HG03432 (cell line): Measurements from ENCODE around the gene DENND1B.

Source experiments
- ATAC-seq: cut with Tn5 transposase; IDR thresholded peaks from one replicate; pipeline ENCODE4 v1.9.1; 2021; ENCODE audit warnings: mild to moderate bottlenecking, moderate library complexity; ENCODE audit not compliant: unreplicated experiment

DENND1B gene

DNA sequence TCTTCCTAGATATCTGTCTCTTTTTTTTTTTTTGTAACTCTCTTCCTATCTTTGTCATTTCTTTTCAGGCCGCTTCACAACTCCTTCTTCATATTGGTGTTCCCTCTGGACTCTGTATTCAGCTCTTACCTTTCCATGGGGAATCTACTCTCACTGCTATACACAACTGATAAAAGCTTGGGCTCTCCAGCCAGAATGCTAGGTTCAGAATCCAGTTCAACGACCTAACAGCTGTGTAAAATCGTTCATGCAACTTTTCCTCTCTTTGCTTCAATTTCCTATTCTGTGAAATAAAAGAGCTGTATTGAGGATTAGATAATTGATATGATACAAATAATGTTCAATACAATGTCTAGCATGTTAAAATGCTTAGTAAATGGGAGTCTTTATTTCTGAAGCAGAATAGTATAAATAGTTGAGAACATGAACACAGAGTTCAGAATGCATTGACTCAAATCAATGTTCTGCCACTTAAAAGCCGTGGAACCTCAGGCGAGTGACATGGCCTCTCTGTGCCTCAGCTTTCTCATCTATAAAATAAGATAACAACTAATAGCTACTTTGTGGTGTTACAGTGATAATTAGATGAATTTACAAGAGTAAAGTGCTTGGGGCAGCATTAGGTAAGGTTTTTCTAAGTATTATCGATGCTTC lies 88.5 kb downstream of the DENND1B start:
- no peak for ATAC-seq

DNA sequence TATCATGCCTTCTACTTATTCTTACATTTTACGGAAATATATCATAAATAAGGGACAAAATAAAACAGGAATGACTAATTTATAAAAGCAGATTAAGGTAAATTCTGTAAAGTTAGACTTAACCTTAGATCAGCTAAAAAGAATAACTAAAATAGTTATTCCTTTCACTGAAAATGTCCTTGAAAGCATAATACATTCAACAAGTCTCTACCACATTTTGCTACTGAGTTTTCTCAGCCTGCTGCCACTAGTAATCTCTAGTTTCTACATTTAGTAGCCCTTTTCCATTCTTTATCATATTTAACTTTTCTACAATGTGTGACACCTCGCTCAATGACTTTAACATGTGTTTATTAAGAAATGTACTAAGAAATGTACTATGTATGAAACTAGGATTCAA lies 89.0 kb downstream of the DENND1B start:
- no peak for ATAC-seq

DNA sequence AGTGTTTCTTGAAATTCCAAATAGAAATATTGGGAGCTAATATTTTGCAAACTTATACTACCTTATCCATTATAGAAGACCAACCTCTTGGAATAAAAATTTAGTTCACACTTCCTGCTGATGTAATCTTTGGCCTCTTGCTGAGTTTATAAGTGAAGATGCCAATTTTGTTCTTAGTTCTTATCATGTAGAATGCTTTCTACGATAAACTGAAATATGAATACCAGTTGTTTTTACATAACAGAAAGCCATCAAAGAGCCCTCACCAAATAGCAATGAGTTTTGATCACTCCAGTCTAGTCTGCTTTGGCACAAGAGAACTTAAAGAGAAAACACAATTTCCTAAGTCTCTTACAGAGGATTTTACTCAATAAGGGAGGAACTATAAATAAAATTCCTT lies 89.5 kb downstream of the DENND1B start:
- ATAC-seq = no peak

DNA sequence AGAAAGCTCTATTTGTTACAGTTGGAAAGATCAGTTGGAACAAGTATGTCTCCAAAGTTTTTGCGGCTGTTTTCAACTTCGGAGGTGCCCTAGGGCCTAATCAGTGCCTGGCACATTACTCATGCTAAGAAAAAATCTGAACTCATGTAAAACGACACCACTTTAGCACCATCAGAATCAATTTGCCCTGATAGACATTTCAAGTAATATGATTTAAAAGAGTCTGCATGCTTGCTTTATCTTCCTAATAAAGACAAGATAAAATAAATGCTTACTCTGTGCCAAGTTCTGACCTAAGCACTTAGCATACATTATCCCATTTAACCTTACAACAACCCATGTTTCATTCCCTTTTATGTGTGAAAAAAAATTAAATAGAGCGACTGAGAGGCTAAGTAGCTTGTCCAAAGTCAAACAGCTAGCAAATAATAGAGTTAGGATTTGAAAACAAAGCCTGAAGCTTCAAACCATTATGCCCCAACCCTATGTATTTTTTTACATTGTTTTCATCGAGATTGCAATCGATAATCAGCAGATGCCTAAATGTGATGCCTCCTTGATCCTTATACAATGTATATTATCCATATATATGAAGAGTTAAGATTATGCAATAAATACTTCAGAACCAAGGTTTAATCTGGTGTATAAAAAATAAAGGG lies 91.3 kb downstream of the DENND1B start:
- ATAC-seq = no peak

DNA sequence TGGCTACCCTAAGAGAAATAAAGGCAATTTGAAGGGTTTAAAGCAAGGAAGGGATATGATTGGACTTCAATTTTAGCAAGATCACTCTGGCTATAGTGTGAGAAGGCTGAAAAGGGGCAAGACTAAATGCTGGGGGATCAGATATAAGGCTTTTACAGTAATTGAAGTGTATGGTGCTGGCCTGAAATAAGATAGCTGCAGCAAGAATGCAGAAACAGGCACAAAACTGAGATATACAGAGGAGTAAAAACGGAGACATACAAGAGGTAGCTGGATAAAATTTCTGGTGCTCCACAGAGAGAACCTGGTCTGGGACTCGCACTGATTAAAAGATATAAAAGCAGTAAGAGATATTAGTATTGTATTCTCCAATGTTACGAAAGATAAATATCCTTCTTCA lies 92.0 kb downstream of the DENND1B start:
- ATAC-seq = no peak

DNA sequence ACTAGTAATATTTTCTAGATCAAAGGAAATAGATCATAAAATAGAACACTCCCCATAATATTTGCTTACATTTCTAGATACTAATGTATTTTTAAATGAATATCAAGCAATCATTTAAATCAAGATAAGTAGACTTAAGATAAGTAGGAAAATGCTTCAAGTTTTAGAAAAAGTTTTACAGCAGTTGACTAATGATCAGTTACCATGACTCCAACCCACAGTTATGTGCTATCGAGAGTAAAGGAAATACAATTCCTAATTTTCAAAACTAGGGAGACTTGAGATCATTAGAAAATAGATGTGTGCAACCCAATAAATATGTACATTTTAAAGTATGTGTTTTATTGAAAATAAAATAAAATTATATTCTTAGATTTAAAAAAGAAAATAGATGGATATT lies 95.0 kb downstream of the DENND1B start:
- no peak for ATAC-seq

DNA sequence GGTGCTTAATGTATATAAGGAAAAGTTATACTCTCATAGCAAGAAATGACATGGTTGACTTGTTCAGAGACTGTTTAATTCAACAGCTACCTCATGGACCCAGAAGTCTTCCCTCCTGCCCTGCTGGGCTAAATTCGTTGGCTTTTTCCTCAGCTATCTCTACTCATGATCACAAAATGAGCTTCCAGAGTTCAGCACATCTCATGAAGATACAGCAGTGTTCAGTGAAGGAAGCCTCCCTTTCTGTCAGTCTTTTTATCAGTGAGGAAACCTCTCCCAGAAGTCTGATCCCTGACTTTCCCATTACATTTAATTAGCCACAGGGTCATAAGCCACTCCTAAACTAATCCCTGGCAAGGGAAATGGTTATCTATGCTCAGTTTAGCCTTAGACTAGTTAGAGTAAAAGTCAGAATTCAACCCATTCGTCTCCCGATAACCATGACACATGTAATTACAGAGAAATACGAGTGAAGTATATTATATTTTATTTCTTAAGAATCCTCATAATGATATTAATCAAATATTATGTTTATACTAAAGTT lies 97.5 kb downstream of the DENND1B start:
- ATAC-seq = no peak

DNA sequence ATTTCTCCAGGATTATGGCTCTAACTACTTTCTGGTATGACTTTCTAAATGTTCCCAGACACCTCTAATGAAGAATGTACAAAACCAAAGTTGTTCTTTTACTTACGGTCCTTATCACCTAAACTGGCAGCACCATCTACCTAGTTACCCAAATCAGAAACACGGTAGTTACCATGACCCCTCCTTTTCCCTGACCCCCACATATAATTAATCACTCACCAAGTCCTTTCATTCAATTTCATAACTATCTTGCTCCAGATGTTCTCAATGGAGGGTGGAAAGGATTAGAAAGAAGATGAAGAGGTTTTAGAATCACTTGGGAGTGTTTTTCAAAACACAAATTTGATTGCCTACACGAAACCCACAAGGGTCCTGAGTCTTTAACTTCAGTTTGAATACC lies 98.0 kb downstream of the DENND1B start:
- ATAC-seq = no peak

DNA sequence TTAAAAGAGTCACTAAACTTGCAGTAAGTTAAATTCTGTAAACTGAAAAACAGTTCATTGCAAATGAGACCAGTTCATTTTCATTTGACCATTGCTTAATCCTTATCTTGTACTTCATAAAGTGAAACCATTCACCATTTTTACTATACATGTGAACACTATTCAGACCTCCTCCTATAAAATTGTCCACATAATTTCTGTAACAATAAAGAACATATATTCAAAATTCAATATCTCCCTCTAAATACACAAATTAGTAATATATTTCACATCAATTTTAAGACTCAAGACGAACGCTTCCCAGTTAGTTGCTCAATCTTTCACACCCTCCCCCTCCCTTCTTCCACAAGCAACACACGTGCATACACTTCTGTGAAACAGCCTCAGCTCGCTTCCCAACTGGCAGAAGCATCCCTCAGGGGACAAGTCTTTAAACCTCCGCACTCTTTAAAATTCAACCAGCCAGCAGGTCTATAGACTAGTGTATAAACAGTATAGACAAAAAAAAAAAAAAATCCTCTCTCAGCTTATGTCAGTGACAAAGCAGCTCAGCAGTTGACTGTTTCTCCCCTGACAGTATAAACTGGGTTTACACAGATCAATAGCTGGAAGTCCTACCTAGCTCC lies 99.6 kb downstream of the DENND1B start:
- no peak for ATAC-seq

DNA sequence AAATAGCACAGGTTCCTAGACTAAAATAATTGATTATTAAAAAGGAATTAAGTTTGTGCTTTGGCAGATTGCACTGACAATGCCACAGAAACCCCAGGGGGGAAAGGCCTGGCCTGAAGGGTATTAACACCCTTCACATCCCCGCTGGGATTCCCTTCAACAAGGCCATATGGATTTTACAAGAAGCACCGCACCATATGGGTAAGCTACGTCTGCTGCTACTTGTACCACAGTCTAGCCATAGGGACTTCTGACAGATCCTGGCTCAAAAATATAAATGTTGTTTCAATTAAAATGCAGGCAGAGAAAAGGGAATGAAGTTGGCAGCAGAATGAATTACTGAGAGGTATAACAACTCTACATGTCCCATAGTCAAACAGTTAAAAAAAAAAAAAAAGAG lies 101.0 kb downstream of the DENND1B start:
- ATAC-seq = no peak

DNA sequence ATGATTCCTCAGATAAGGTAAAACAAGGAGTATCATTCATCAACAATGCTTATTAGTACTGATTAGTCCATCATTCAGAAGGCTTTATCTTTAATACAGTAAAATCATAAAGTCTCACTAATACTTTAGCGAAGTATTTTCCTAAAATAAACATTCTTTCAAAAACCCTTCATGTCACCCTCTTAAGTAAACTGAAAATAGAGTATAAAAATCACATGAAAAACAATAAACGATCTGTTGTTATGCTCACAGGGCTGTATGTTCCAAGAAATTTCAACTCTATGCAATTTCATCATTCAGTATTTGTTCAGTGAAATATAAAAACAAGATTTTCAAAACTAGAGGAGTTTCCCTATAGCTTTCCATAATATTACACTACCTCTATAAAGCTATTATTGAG lies 102.0 kb downstream of the DENND1B start:
- ATAC-seq = no peak

DNA sequence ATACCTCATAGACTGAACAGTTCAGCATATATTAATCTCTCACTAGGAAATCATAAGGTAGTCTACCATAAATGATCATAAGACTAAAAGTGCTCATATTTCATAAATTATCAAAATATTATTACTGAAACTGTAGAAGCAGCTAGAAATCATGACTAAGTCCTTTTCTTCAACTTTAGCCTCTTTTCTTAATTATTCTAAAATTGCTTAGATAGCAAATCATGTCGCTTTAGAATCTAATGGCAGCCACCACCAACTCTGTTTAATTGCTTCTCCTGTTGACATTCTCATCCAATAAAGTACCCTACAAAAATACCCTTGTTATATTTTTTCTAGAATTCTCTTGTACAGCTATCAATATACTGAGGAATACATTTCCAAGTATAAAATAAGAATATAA lies 102.9 kb downstream of the DENND1B start:
- ATAC-seq = no peak

DNA sequence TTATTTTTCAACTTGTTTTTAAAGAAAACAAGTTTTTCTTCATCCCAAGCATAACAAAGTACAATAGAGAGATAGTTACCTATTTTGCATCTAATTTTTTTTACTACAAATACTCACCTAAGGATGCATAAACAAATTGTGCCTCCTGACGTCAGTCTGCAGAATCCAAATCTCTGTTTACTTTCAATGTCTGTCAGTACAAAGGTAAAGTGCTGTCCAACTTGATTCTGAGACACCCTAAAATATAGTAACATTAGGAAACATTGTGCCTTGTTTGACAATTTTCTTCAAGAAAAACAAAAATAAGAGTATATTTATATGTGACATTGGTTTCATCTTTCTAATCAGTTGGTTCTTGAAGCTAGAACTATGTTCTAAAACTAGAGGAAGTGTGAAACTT lies 103.4 kb downstream of the DENND1B start:
- ATAC-seq = no peak

DNA sequence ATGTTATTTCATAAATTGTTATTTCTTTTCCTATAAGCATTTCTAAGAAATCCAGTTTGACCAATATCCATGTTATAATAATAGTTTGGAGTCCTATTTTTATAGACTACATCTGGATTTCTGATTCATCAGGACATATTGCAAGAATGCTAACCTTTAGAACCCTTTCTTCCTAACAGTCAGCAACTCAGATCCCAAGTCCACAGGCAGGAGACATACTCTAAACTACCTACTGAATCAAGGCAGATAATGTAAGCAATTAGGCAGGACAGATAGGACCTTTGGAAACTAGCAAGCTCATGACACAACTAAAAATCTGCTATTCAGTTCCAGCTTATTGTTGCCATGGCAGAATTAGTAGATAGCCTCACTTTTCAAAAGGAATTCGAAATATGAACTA lies 104.1 kb downstream of the DENND1B start:
- ATAC-seq = no peak

DNA sequence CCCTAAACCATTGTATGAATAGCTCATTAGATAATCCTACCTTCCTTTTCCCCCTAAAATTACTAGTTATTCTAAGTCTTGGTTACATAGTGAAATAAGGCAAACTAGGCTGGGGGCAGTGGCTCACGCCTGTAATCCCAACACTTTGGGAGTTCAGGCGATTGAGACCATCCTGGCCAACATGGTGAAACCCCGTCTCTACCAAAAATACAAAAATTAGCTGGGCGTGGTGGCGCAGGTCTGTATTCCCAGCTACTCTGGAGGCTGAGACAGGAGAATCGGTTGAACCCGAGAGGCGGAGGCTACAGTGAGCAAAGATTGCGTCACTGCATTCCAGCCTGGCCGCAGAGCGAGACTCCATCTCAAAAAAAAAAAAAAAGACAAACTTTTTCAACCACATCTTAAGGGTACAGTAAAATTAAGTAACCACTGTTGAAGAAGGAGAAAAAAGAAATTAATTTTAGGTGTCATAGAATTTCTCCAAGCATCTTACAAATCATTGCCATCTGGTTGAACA lies 108.5 kb downstream of the DENND1B start:
- ATAC-seq = no peak

DNA sequence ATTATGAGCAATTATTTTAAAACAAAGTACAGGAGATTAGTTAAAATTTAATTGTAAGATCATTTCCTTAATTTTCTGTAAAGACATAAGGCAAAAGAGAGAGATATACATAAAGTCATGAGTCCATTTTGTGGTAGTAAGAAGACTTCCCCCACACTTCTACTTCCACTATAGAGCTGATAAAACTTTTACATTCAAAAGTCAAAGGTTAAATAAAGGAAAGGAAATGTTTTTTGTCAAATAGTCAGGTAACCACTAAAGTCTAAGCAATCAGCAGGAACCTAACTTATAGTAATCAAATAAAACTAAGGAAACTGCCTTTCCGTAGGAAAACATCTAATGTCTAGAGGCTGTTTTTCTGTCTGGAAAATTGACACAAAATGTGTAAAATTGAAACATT lies 110.9 kb downstream of the DENND1B start:
- ATAC-seq = no peak

DNA sequence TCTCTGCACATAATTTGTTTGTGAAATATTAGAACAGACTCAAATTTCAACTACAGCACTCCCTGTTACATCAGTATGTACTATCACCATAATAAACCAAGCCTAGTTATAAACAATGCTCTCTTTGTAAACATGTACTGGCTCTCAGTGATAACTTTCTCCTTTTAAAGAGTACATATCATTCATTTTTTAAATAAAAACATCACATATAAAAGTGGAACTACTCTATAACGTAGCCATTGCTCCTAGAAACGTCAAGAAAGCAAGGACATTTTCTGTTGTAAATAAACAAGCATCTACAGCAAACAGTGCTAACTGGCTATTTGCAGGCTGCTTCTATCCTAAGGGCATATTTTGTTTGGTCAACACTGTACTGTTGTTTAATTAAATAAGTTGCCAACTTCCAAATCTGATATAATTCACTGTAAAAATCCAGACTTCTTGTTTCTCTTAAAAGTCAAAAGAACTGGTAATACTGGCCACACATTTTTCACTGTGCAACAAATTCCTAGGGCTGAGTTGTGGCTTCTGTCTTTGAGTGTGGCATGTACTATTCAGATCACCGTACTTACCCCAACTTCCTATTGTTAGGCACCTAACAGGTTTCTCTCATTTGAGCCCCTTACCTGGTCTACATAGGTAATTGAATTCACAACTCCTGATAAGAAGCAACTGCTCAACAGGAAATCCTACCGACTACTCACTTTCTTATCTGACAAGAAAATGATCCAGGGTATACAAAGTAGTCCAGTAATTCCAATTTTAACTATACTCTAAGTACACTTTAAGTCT lies 111.9 kb downstream of the DENND1B start:
- no peak for ATAC-seq

DNA sequence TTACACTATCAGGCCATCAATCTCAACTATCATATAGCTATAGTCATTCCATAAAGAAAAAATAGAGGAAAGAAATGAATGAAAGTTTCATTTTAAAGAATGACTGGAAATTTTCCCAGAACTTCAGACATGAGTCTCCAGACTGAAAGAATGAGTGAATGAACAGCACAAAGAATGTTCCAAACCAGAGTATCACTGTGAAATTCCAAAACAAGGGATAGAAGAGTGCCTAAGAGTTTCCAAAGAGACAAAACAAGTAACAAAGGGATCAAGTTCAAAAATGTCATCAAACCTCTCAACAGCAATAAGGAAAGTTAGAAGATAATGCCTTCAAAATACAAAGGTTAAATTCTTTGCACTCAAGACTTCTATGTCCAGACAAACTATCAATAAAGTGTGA lies 114.9 kb downstream of the DENND1B start:
- ATAC-seq = no peak

DNA sequence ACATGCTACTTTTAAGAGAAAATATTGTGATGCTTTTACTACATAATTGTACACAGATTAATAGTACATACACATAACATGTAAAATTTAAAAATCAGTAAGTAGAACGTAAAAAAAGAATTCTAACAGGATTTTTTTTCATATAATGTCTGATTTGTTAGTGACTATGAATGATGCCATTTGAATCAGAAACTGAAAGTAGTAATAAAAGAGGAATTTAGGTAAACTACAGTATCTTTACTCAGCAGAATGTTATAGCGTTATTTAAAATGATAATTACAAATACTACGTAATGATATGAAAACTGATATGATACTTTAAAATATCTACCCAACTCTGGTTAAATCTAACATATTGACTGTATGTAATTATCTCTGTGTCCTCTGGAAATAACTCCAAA lies 116.1 kb downstream of the DENND1B start:
- peak; percentile 53 for ATAC-seq

DNA sequence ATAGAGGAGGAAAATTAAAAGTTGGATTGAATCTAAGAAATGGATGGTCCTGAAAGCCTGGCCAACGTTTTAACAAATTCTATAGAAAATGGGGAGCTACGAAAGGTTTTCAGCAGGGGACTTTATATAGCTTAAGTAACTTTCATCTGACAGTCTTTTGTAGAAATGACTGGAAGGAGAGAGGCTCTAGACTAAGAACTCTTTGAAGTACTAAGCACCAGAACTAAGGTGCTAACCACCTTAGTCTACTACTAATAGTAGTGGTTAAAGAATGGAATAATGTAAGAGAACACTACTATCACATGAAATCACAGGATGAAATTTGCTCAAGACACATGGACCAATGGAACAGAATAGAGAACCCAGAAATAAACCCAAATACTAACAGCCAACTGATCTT lies 126.1 kb downstream of the DENND1B start:
- ATAC-seq = no peak

DNA sequence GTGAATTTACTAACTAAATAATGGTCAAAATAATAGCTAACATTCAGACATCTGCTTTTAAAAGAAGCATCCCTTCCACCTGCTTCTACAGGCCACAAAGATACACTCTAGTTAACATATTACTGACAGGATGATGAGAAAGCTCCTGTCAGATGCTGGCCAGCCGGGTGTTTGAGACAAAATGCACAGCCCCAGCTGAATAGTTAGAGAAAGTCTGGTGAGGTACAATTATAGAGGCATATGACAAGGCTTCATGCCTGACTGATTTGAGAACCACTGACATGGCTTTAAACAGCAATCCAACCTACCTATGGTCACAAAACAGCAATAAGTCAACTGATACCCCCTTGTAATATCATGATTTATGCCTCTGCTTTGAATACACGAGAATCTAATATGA lies 137.0 kb downstream of the DENND1B start:
- no peak for ATAC-seq
